Iris pigment epithelial cell (primary cell): ENCODE measurements around the gene PRDM15.

ENCODE experiments used
- DNase-seq: peaks from one replicate; pipeline ENCODE4 v3.0.0-alpha.2; 2011; ENCODE audit warnings: low read depth

Gene PRDM15

DNA sequence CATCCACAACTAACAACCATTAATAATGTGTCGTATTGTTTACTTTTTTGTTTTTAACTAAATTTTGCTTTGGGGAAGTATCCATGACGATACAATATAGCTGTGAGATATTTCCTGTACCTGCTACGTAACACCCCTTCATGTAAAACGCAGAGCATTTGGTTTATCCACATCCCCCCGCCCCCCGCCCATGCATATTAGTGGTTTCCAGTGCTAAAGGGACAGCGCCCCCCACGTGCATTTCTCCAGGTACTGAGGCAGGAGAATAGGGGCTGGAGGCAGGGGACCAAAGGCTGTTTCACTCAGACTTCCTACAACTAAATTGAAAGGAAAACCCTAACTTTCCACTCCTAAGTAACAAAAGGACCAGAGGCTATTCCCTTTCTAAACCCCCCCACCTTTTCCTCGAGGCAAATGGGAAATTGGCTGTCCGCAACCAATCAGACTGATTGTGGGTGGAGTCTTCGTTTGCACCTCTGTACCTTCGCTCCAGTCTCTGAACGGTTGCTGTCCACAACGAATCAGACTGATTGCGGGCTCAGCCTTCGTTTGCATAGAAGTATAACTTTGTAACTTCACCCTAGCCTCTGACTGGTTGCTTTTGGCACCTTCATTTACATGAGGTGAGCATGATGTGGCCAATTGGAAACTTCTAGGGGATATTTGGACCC is 100.1 kb downstream of the PRDM15 start:
- DNase-seq = no peak

- peak; percentile 78 for DNase-seq
Observed at GRCh38 chr21:41777951-41778815, 101.0 kb downstream of the PRDM15 start.

GRCh38 chr21:41776778-41777177 is 102.4 kb downstream of the PRDM15 start:
- DNase-seq = no peak

DNA sequence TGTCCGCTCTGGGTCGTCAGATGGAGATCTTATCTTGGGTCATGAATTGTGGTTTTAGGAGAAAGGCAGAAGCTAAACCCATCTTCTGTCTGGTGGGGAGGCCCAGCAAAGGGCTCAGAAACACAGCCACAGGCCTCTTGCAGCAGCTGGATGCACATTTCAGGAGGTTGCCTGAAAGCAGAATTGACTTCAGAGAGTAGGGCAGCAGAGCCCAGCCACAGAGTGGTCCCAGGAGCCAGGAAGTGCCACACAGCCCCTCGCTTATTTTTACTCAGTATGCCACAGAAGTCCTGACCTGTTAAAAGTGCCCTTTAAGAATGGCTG is 104.0 kb downstream of the PRDM15 start:
- no peak for DNase-seq

DNA sequence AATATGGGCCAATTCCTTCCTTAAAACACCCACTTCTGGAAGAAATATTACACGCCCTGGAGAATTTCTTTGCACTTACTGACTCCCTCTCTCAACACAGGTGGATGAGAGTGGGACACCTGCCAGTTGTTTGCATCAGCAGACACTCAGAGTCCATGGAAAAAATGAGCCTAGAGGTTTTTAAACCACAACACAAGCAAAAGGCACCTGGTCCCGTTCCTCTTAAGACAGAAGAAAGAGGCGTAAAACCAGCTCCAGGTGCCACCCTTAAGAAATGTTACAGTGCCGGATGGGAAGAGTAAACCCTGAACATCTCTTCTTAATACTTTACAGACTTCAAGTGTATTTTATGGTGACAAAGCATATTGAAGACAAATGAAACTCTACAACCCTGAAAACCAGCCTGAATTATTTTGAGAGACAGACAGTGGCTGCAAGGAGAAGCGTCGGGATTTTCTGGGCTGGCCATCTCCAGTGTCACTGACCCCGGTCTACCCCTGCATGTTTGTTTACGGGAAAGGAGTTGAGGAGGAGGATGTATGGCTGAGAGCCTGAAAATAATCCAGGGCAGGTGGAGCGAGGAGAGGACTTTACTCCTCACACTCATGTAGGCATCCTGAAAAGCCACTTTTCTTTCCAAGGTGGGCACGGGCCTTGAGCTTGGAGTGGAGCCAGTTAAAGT is 104.5 kb downstream of the PRDM15 start:
- DNase-seq = no peak

DNA sequence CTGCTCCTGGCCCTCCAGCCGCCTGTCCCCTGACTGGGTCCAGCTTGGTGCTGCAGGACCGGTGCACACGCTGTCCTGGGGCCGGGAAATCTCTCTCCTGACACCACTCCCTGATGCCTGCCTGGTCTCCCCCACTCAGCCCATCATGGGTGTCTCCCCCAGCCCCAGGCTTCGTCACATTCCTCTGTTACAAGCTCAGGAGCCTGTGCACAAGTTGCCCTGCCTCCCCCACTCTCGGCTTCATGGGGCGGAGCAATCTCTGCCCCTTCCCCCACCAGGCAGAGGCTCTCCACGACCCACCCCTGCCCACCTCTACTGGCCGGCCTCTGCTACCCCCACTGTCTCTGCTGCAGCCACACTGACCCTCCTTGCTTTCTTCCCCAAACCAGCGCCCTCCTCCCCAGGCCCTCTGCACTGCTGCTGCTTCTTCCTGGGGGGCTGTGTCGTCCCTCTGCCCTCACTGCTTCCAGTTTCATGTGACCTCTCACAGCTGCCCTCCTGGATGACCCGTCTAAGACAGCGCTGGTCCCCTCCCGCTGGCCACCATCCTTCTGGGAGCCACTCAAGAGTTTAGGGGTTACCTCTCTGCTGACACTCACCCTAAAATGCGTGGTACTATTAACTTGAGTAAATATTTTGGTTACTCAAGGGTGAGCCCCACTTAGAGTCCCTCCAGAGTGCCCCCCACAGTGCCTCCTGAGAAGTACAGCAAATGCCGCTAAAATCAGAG is 106.6 kb downstream of the PRDM15 start:
- no peak for DNase-seq

DNA sequence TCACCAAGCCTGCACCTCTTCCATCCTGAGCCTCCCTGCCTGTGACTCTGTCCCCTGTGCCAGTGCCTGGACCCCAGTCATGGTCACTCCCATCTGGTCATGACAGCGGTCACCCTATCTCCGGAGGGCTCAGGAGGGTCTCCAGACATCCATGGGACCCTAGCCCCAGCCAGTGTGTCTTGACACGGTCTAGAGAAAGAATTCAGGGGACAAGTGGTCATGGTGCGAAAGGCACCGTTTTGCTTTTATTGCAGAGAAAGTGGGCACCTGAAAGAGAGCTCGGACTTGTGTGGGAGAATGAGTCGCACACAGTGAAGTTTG is 107.6 kb downstream of the PRDM15 start:
- DNase-seq = no peak

- no peak for DNase-seq
Observed at GRCh38 chr21:41770901-41771624, 108.1 kb downstream of the PRDM15 start.

DNA sequence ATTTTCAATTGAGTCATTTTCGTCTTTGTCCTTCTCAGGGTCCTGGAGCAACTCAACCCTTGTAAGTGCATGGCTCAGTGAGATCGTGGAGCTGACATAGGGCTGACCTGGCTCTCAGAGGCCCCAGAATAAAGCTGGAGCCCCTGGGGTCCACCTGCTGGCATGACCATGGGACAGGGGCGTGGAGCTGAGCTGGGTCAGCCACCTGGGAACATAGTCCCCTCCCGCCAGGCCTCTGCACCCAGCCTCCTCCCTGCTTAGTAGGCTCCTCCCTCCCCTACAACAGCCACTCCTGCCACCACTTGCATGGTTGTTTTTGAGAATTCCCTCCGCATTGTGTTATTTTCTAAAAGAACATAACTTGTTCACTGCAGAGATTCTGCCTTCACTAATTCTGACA is 109.2 kb downstream of the PRDM15 start:
- DNase-seq = no peak

DNA sequence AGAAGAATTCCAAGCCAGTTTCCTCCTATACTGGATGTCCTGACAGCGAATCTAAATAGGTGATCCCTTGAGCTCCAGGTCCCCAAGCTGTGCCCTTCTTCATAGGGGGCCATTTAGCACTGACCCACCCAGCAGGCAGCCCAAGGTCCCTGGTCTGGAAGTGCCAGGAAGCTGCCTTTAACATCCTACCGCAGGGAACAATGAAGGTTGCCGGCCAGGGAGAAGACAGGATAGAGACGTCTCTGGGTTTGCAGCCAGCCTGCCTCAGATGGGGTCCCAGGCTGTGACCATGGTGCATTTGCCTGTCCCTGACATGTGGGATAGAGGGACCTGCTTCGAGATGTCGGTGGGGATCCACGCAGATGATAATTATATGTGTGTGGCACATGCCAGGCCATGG is 109.6 kb downstream of the PRDM15 start:
- DNase-seq = no peak

- no peak for DNase-seq
Observed at GRCh38 chr21:41769111-41769510, 110.0 kb downstream of the PRDM15 start.

DNA sequence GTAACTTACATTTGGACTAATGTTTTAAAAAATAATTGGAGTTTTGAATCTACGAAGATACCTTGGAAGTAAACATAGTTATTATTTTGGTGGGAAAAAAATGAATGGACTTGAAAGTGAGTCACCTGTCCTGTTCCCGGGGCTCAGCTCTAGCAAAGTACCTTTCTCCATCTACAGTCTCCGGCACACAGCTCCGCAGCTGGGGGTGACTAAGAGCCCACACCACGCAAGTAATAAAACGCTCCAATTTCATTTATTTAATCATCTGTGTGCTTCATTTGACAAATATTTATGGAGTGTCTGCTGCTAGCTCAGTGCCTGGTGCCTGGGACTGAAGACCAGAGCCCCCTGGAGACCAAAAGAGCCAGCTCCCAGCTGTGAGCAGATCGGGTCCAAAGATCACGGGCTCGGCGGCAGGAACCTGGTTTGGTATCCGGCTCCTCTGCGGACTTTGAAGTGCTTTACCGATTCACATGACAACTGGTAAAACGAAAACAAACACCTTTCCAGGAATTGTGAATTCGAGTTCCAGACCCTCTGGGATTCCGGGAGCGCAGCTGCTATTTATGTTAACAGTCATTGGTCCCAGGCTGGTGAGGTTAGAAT is 110.6 kb downstream of the PRDM15 start:
- DNase-seq = peak; percentile 65

GRCh38 chr21:41767606-41768436 is 111.3 kb downstream of the PRDM15 start:
- no peak for DNase-seq

DNA sequence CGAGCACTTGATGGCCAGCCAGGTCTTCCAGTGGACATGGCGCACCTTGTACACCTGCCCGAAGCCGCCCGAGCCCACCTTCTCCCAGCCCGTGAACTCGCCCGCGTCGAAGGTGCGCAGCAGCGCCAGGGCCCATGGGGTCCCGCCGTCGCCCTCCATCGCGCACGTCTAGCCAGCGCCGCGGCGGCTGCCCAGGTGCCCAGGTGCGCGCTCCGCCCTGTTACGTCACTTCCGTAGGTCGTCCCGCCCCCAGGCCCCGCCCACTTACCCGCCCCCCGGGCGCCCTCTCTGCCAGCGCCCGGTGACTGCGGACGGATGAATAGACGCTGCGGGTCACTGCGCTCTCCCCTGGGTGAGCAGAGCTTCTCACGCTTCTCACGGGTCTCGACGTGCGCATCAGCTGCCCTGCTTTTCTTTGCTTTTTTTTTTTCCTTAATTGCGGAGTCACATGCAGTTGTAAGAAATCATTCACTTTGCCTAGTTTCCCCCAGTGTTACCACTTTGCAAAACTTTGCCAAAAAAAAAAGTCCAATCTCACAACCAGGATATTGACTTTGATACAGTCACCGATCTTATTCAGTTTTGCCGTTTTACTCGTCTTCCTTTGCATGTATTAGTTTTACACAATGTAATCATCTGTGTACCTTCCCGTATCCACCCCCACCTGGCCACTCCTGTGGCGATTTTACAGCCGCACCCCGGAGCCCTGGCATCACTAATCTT is 112.1 kb downstream of the PRDM15 start, which contains the start of gene RIPK4:
RIPK4 (minus strand) TSS at position 170 of the 723 bp plus-strand sequence; CDS start at position 159, 11 bp downstream.
- DNase-seq = no peak

DNA sequence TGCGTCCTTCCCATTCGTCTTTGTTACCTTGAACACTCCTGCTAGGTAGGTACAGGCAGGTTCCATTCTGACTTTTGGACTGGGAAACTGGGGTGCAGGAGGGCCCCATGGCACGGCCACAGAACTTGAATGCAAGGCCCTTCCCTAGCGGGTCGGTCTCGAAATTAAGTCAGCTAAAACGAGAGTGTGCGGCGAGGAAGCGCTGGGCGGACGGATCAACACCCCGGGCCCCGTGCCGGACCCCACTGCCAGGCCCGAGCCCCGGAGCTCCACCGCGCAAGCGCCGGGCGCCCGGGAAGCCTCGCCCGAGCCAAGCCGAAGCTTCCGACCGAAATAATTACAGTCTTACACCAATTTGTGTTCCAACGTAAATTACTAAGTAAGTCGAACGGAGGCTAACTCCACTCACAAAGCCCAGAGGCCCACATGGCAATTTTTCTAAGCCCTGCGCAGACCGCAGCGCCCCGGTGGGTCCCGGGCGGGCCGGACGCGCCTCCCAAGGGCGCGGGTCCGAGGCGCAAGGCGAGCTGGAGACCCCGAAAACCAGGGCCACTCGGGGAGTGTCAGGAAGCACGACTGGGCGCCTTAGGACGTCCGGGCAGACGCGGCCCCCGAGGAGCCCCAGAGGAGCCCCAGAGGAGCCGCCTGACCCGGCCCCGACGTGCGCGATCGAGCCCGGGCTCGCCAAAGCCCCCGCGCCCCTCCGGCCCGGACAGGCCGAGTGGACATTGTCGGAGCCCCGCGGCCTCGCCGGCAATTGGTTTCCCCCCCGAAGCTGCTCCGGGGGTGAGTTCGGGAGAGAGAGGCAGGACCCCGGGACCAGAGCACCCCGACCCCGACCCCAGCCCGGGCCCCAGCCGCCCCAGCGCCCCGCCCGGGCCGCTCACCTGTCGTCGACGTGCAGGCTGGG is 112.9 kb downstream of the PRDM15 start:
- DNase-seq = no peak

DNA sequence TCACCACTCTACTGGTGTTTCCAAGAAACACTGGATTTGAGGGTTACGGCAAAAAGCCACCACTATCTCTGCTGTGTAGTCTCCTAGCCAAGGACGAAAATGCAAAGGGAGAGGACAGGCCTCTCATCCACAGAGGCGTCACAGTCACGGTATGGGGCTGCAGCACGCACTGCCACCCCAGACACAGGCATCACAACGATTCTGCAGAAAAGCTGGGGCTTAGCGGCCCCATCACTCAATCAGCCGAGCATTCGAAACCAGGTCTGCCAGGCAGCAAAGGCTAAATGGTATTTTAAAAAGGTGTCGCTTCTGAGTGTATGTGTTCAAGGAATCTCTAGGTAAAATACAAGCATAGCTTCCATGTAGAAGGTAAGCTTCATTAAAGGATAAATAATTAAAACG is 113.7 kb downstream of the PRDM15 start:
- no peak for DNase-seq

GRCh38 chr21:41764558-41765419 is 114.4 kb downstream of the PRDM15 start:
- no peak for DNase-seq

DNA sequence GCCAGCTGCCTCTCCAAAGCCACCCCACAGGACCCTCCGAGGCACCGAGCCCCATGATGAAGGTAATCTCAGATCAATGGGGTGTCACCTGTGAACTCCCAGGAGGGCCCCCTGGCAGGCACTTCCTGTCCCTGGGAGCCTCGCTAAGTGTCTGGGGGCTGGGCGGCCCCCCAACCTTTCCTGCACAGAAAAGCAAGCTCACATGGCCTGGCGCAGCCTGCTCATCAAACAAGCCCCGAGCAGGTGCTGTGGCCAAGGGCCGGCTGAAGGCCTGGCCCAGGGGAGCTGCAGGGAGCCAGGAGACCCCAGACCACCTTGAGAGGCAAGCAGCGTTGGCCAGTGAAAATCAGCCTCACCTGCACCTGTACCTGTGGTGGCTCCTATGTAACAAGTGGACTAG is 115.1 kb downstream of the PRDM15 start:
- DNase-seq = no peak
